ENCODE measurements around the gene DNAJC4.

The DNAJC4 gene

DNA sequence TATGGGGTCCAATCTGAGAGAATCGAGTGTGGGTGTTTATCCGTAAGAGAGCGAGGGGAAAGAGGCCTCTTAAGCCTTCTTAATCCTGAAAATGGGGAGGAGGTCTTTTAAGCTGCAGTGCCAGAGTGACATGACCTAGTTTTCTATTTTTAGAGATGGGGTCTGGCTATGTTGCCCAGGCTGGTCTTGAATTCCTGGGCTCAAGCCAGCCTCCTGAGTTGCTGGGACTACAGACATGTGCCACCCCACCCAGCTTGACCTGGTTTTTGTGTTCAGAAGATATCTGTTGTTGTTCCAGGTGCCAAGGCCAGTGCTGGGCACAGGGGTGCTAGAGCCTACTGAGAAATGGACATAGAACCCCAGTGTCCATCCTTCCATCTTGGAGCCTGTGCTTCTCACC is 52.7 kb downstream of the DNAJC4 start:
- TF ChIP-seq, protein P1, sequence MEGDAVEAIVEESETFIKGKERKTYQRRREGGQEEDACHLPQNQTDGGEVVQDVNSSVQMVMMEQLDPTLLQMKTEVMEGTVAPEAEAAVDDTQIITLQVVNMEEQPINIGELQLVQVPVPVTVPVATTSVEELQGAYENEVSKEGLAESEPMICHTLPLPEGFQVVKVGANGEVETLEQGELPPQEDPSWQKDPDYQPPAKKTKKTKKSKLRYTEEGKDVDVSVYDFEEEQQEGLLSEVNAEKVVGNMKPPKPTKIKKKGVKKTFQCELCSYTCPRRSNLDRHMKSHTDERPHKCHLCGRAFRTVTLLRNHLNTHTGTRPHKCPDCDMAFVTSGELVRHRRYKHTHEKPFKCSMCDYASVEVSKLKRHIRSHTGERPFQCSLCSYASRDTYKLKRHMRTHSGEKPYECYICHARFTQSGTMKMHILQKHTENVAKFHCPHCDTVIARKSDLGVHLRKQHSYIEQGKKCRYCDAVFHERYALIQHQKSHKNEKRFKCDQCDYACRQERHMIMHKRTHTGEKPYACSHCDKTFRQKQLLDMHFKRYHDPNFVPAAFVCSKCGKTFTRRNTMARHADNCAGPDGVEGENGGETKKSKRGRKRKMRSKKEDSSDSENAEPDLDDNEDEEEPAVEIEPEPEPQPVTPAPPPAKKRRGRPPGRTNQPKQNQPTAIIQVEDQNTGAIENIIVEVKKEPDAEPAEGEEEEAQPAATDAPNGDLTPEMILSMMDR (IDR thresholded peaks at IDR 0.05; ENCODE audit: insufficient read depth, low read depth, low read length, missing control alignments): no peak
- DNase-seq (ENCODE audit: low read depth): no peak
- no peak overlapping the region for H3K4me3 ChIP-seq (ENCODE audit: low read depth, low read length)

All from GM12865 (cell line).